ENCODE data around the gene LHFPL6.
"Not testable (repeated sequence)": the region's sequence is repeated elsewhere in the genome, so short reads cannot be mapped to it uniquely, and the experiment has no call there.

The LHFPL6 gene

DNA sequence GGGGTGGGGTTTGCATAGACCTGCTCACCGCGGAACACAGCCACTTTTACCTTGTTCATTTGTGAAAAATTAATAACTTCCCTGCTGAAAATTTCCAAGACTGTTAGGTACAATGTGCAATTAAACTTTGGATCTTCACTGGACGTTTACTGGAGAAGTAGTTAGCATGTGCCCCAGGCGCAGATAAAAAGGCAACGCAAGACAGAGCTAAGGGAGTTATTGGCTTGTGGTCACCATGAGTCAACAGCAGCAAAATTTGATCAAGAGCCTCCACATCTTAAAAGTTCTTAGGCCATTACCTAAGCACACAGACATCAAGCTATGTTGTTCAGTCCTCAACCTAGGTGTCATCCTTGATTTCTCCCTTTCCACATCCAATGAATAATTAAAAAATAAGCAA is 257.0 kb downstream of the LHFPL6 start:
- no peak for DNase-seq (ENCODE audit: low read depth)

DNA sequence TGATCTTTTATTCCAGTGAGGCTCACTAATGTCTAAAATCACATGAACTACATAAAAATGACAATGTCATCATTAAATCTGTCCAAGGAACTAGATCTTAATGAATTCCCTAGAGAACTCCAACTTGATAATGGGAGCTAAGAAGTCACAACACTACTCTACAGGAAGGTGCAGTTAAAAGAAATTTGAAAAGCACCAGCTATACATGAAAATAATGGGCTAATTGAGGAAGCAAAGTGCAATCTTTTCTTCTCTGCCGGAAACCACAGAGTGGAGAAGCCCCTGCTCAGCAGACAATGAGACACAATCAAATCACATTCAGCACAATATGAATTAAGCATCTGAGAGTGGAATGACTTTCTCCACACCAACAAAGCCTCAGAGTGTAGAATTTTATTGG is 261.7 kb downstream of the LHFPL6 start:
- DNase-seq (ENCODE audit: low read depth): no peak

DNA sequence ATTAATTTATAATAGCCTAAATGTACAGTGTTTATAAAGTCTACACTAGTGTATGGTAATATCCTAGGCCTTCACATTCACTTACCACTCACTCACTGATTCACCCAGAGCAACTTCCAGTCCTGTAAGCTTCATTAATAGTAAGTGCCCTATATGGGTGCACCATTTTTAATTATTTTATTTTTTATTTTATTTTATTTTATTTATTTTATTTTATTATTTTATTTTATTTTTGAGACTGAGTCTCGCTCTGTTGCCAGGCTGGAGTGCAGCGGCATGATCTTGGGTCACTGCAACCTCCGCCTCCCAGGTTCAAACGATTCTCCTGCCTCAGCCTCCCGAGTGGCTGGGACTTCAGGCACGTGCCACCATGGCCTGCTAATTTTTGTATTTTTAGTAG is 264.9 kb downstream of the LHFPL6 start:
- not testable (repeated sequence) for DNase-seq (ENCODE audit: low read depth)

DNA sequence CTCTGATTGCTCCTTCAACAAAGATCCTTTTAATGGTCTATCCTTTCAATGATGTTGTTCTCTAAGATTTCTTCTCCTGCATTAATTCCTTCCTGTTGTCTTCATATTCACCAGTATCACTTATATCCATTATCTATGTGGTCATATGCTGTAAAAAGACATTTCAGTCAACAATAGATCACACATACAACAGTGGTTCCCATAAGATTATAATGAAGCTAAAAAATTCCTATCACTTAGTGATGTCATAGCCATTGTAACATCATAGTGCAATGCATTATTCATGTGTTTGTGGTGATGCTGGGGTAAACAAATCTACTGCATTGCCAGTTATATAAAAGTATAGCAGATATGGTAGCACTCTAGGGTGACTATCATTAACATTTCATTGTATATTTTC is 266.1 kb downstream of the LHFPL6 start:
- DNase-seq (ENCODE audit: low read depth): no peak

DNA sequence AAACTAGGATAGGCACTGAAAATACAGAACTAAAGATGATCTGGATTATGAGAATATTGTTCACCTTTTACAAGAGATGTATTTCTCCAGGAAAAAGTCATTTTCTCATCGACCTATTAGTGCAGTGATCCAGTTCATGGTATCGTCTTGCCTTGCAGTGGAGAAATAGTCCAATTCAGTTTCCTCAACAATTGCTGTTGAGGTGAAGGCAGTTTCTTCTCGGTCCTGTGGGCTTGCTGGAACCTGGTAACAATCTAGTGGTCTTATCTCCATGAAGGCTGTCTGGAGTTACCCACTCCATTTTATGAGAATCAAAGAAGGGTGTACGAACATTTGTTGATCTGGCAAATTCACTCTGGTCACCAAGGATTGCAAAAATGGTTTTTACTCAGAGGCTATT is 266.8 kb downstream of the LHFPL6 start:
- DNase-seq (ENCODE audit: low read depth): no peak

DNA sequence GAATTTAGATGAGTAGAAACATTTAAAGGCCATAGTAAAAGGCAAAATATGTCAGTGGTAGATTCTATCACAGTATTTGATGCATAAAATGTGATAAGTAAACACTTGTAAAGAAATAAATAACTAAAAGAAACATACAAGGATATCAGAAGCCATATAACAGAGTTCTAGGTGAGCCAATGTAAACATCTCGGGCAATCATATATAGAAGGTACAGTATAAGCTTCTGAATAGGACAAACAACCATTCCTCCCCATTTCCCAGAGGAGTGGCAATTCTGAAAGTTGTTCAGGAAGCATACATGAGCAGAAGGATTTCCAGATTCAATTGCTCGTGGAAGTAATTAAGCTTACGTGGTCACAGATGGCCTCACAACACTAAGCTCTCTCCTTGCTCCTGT is 267.3 kb downstream of the LHFPL6 start:
- DNase-seq (ENCODE audit: low read depth): no peak

DNA sequence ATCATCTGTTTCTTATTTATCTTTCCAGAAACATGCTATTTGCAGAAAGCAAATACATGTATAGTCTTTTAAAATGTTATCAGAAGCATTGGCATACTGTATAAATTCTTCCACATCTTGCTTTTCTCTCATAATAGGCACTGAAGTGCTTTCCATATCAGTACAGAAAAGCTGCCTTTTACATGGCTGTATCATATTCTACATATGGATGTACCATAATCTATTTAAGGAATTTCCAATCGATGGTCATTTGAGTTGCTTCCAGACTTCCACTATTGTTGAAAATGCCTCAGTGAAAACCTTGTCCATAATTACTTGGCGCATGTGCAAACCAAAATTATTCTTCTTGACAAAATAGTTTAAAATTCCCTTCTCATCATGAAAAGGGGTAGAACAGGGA is 272.5 kb downstream of the LHFPL6 start:
- no peak for DNase-seq (ENCODE audit: low read depth)

DNA sequence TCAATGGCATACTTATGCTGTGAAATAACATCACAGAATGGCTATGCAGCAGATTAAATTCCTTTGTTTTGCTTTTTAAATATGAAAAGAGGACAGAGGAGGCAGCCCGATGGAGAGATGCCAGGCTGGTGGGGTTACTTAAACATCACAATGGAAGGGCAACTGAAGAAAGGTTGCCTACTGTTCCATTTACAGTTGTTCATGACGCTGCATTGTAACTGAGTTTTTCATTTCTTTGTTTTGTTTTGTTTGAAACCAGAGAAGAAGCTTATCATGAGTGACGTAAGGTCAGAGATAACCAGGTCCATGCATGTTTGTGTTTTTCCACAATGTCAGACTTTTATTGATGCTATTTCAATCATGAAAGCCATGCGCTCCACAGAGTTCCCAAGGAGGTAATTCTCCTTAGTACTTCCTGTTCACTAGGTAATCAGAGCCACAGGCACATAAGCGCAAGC is 273.8 kb downstream of the LHFPL6 start:
- no peak for DNase-seq (ENCODE audit: low read depth)

DNA sequence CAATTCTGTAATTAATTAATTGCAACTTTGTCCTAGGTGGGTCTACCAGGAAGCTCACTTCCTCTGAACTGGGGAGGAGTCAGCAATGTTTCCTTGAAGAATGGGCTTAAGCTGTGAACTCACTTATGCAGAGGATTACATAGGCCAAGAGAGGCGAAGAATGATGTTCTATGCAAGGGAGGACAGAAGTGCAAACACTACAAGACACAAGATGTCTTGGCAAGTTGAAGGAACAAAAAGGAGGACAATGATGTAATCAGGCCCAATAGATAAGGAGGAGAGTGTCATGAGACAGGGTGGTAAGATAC is 275.9 kb downstream of the LHFPL6 start:
- no peak for DNase-seq (ENCODE audit: low read depth)

DNA sequence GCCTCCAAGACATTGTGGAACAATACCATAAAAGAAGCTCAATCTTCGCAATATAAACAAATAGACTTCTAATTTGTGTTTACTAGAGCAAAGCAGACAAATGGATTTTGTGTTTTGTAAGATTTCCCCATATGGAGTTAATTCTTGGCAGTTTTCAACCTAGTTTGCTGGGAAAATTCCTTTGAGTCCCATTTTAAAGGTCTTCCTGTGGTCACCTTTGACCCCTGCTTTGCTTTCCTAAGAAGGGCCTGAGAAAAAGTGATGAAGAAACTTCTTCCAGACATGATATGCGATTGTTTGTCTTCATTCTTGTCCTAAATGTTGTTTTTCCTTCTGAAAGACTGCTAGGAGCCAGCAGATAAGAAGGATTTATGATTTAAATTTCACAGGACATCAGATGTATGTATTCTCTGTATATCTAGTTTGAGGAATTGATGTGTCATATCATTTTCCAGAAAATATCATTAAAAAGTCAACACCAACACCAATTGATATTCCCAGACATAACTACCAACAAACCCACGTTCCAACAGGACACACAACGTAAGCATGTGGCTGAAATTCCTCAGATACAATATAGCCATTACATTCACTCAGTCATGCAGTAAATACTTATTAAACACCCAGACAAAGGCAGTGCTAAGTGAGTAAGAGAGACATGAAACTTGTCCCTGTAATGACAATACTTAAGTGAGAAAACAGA is 276.4 kb downstream of the LHFPL6 start:
- DNase-seq (ENCODE audit: low read depth): no peak

DNA sequence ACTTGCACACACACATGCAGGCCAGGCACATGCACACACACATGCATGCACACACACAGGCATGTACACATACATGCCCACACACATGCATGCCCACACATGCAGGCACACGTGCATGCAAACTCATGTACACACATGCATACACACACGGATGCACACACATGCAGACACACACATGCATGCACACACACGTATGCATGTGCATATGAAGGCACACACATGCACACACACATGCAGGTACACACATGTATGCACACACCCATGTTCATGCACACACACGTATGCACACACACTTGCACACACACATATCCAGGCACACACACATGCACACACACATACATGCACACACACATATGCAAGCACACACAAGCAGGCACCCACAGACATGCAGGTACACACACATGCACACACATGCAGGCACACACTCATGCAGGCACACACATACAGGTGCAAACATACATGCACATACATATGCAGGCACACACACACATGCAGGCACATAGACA is 278.1 kb downstream of the LHFPL6 start:
- no peak for DNase-seq (ENCODE audit: low read depth)

DNA sequence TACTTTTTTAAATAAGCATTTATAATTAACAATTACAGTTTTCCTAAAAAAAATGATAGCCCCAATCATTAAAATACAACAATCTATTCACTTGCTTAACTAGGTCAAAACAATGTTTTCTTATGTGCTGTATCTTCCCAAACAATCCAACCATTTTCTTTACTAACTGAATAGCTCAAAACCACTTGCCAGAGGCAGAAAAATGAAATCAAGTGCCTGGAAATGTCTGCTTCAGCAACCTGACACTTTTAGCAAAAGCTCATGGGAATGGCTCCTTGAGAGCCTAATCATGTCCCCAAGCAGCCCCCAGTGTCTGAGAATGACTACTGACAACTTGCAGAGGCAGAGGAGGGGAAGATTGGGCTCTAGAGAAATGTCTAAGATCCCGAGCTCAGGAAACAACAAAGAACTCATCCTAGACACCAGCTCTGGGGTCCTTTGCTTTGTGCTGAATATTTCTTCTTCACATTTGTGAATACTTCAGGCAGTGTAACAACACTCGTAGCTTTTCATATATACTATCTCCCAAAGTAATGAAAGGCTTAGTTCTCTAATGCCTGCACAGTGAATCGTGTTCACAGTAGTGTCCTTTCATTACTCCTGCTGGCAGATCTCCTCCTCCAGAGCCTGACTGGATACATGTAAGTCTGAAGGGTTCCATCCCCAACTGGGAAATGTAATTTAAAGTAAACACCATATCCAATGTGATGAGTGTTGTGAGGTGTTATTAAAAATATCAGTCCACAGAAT is 280.0 kb downstream of the LHFPL6 start:
- no peak for DNase-seq (ENCODE audit: low read depth)

DNA sequence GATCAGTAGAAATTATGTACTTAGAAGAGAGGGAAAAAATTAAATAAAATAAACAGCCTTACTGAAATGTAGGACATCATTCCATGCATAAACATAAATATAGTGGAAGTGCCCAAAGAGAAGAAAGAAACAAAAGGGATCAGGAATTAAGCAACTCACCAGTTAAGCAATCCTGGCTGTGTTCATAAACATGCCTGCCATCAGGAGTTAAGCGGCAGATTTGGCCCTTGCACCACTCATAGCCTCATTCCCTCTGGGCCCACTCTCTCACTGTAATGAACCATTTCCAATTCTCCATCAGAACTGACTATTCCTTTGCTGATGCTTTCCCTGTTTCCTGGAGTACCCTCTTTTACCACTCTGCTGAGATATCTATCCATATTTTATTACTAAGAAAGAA is 281.4 kb downstream of the LHFPL6 start:
- DNase-seq (ENCODE audit: low read depth): peak; percentile 33

DNA sequence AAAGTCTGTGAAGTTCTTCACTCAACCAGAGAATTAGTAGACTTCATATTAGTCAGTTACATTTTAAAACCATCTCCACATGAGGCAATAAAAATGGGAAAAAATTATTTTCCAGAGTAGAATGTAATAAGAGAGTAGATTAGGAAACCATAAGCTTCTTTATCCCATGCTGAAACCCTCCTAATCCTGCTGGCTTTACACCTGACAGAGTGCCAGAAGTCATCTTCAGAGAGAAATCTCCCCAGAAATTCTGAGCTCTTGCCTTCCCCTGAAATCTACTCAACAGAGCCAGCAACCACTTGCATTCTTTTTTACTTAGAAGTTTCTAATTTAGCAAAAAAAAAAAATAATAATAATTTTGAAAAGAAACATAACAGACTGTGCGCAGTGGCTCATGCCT is 284.8 kb downstream of the LHFPL6 start:
- no peak for DNase-seq (ENCODE audit: low read depth)

DNA sequence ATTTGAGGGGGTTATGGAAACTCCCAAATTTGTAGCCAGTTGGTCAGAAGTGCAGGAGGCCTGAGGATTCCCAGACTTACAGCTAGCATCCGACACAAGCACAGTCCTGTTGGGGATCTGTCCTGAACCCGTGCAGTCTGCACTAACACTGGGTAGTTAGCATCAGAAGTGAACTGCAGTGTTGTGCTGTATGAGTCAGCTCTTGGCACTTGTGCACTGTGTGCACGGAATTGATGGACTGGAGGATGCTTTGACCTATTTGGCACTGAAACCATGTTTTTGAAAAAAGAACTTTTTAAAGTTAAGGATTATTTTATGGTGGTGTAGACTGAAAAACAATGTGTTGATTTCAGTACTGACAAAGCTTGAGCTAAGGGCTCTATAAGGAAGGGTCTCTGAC is 285.7 kb downstream of the LHFPL6 start:
- DNase-seq (ENCODE audit: low read depth): peak; percentile 63

DNA sequence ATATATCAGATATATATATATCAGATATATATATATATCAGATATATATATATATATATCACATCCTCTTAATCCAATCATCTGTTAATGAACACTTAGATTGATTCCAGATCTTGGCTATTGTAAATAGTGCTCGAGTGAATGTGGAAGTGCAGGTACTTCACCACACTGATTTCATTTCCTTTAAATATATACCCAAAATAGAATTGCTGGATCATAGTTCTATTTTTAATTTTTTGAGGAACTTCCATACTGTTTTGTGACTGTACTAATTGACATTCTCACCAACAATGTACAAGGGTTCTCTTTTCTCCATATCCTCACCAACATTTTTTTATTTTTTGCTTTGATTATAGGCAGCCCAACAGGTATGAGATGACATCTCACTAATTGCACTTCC is 287.2 kb downstream of the LHFPL6 start:
- no peak for DNase-seq (ENCODE audit: low read depth)

DNA sequence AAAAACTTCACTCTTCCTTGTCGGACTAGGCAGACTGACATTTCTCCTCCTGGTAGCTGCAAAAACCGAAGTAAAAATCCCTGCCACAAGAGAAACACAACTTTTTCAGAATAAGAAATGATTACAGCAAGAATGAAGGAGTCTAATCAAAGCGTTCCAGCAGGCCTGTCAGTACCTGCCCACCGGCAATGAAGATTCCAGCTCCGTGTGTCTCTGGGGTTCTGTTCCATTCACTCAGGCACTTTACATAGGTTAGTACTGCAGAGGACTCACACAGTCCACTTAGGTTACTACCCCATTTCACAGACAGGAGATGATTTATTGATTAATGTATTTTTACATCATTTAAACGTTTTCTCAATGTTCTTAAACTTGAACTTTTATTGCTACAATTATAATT is 289.3 kb downstream of the LHFPL6 start:
- DNase-seq (ENCODE audit: low read depth): no peak

DNA sequence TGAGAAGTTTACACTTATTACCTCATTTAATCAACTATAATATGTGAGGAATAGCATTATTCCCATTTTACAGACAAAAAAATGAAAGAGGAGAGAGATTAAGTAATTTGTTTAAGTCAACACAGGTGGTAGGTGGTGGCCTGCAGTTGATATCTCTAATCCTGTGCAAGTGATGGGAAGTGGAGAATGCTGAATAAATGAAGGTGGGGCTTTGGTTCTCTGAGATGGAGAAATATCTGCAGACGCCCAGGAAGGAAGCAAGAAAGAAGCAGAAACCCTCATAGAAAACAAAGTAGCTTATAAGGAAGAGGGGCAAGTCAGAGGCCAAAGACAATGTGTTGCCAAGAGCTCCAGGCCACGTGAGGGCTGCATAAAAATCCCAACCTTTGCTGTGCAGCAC is 290.4 kb downstream of the LHFPL6 start:
- no peak for DNase-seq (ENCODE audit: low read depth)

DNA sequence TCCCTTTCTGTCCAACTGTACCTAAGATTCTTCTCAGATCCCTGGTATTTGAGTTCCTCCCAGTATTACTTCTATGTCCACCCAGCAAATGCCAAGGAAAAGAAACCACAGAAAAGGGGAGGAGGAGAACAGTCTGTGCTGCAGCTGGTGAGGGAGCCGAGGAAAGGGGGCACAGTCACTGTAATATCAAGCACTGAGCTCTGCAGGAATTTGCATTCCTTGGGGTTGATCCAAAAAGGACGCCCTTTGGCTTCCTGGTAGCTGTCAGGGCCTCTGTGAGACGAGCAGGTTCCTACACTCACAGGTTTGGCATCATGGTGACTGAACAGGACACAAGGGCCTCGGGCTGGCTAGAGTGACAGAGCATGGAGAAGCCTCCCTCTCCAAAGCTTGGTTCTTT is 291.4 kb downstream of the LHFPL6 start:
- no peak for DNase-seq (ENCODE audit: low read depth)

DNA sequence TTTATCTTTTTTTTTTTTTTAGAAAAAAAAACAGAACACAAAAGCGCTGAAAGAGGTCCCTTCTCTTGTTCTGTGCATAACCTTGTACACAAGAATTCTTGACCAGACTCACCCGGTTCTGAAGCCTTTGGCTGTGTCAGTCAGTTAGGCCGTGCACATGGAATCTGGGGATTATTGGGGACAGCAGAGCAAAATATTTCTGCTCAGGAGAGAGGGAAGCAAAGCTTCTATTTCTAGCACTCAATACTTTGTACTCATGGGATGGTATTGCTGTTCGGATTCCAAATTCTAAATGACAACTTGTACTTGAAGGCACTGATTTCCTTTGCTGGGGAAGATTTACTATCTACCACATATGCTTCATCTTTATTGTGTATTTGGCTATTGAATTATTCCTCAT is 292.0 kb downstream of the LHFPL6 start:
- DNase-seq (ENCODE audit: low read depth): no peak

DNA sequence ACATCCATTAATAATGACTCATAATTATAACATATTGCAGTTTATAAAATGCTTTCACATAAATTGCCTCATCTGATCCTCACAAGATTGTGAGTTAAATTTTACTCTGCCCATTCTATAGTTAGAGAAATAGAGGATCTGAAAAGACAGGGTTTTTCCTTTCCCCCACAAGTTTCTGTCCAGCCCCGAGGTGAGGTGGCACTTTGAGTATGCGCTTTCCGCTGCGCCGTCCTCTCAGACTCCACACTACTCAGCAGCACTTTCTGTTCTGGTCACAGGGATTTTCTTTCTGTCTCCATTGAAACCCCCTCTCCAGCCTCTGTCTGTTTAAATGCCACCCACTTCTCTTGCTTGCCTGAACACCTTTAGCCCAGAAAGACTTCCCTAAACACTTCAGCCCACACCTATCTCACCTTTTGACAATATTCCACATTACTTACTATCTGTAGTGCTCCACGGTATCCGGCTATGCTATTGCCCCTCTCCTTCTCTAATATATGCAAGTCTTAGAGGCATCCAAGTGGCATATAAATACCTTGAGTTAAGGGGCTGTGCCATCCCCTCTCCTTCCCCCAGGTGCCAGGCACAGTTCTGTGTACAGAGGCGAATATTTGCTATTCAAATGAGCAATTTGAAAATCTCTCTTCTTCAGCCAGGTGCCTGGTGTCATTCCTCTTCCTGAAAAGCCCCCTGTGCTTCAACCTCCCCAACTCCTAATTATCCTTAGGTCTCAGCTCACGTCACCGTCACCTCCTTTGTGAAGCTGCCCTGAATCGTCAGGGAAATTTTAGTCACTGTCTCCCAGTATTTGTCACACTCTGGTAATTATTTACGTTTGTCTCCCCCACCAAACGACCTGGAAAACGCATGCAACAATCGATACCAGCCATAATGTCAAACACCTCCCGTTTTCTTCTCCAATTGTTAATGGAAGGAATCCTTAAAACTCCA is 296.1 kb downstream of the LHFPL6 start:
- DNase-seq (ENCODE audit: low read depth): no peak

DNA sequence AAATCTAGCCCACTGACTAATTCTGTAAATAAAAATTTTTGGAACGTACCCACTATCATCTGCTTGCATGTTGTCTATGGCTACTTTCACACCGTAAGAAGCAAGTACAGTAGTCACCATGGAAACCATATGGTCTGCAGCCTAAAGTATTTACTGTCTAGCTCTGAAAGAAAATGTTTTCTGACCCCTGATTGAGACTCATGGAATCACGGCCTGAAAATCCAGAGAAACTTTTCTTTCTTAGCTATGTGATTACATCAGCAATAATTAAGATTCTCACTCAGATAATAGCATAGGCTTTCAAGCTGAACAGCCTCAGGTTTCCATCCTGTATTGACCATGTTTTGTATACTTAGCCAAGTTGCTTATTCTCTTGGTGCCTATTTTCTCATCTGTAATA is 300.2 kb downstream of the LHFPL6 start:
- DNase-seq (ENCODE audit: low read depth): no peak

DNA sequence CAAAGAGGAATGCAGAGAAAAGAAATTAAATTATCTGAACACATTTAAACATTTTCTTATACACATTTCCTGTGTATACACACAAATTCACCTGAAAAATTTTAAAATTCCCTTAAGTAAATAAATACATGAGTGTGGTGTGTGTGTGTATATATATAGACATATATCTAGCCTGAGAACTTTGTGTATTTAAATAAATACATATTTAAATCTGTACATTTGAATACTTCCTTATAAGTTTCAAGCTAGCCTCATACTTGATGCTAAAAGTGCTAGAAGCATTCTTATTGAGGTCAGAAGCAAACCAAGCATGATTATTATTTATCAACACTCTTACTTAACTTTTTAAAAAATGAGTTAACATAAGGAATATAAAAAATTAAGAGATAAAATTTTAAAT is 304.0 kb downstream of the LHFPL6 start:
- DNase-seq (ENCODE audit: low read depth): no peak
